ENCODE data around the gene PRRX2. TPM values are rescaled to one million over a fixed set of nuclear protein-coding genes. Genes with fewer than 3 reads are reported as not detected.

Gene PRRX2
- total RNA-seq, 2 donors from 2014 or later: not detected

DNA sequence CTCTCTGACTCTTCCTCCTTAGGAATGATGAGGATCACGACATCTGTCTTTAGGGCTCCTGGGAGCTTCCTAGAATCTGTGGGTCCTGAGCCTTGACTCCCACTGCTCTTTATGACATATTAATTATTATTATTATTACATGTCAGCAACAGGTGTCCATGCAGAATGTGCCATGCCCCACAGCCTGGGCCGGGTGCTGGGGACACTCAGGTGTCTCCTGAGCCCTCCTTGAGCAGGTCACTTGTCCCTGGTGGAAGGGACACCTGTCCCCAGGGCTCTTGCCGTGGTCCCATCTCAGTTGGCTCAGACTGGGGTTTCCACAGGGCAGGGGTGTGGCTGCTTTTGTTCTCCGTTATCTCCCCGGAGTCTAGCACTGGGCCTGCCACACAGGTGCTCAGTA is 53.2 kb downstream of the PRRX2 start:
- DNase-seq (no peak), ATAC-seq (no peak)
- H3K4me3 Mint-ChIP-seq: no peak overlapping the region
- no peaks in the 10 kb centered on the region for H3K9me3 ChIP-seq (ENCODE audit: control insufficient read depth, low read length, poor library complexity, severe bottlenecking)
- peaks cover 13% of the 10 kb centered on the region for H3K27me3 Mint-ChIP-seq
- no peaks in the 10 kb centered on the region for H3K4me1 Mint-ChIP-seq
- no peak overlapping the region for H3K27ac Mint-ChIP-seq
- H3K36me3 Mint-ChIP-seq (ENCODE audit: low read depth): peaks cover 2% of the 10 kb centered on the region

DNA sequence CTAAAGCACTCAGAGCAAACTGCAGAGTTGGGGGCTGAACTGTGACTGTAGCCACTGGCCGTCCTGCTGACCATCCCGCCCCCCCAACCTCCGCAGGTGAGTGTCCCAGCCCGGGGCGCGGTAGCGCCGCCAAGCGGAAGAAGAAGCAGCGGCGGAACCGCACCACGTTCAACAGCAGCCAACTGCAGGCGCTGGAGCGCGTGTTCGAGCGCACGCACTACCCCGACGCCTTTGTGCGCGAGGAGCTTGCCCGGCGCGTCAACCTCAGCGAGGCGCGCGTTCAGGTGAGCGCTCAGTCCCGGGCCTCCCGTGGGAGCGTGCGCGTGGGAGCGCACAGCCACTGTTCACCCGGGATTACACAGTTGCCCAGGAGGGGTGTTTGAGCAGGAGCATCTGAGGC is 53.7 kb downstream of the PRRX2 start:
- Mint-ChIP-seq H3K36me3 (ENCODE audit: low read depth) (peaks cover 2% of the 10 kb centered on the region), H3K27ac (no peak overlapping the region), H3K4me3 (no peak overlapping the region), H3K4me1 (no peaks in the 10 kb centered on the region), H3K27me3 (peaks cover 13% of the 10 kb centered on the region)
- no peak for DNase-seq
- H3K9me3 ChIP-seq (ENCODE audit: control insufficient read depth, low read length, poor library complexity, severe bottlenecking): no peaks in the 10 kb centered on the region
- no peak for ATAC-seq

DNA sequence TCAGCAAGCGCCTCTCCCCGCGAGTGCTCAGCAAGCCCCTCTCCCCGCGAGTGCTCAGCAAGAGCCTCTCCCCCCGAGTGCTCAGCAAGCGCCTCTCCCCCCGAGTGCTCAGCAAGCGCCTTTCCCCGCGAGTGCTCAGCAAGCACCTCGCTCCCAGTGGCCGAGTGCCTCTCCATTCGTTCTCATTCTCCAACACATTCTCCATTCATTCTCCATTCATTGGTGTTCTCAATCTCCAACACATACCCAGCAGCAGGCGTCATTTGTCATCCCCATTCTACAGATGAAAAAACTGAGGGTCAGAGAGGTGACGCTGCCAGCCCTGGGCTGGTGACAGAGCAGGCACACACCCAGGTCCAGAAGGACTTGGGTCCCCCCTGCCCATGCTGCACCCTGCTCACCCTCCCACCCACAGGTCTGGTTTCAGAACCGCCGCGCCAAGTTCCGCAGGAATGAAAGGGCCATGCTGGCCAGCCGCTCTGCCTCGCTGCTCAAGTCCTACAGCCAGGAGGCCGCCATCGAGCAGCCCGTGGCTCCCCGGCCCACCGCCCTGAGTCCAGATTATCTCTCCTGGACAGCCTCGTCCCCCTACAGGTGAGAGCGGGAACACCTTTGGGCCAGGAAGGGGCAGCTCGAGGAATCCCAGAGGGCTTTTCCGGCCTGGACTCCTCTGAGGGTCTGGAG is 54.9 kb downstream of the PRRX2 start:
- Mint-ChIP-seq H3K4me1 (no peaks in the 10 kb centered on the region), H3K27me3 (peaks cover 13% of the 10 kb centered on the region), H3K4me3 (no peak overlapping the region), H3K36me3 (ENCODE audit: low read depth) (peaks cover 5% of the 10 kb centered on the region), H3K27ac (no peak overlapping the region)
- no peaks in the 10 kb centered on the region for H3K9me3 ChIP-seq (ENCODE audit: control insufficient read depth, low read length, poor library complexity, severe bottlenecking)
- no peak for DNase-seq
- ATAC-seq: no peak

DNA sequence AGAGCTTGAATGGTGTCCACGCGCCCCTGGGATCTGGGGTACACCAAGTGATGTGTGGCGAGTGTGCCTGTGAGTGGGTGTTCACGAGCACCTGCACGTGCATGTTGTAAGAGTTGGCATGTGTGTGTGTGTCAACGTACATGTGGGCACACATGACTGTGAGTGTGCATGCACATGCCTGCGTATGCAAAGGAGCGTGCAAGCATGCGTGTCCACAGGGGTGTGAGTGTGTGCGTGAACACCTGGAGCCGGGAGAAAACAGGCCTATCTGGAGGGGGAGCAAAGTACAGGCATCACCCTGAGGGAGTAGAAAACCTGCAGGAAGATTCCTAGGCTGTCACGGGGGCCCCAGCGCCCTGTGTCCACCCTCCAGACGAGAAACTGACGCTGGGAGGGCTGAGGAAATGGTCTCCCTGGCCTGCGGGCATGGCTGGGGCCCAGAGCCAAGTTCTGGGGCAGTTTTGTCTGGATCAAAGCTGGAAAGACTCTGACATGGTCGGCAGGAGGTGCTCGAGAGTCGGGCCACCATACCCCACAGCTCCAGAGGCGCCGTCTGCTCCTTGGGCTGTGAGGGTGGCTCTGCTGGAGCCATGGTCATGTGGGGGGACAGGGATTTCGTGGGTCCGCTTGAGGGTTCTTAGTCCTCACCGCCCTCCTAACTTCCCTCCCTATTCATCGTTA is 55.6 kb downstream of the PRRX2 start:
- ATAC-seq: no peak
- no peak overlapping the region for H3K27ac Mint-ChIP-seq
- no peak for DNase-seq

DNA sequence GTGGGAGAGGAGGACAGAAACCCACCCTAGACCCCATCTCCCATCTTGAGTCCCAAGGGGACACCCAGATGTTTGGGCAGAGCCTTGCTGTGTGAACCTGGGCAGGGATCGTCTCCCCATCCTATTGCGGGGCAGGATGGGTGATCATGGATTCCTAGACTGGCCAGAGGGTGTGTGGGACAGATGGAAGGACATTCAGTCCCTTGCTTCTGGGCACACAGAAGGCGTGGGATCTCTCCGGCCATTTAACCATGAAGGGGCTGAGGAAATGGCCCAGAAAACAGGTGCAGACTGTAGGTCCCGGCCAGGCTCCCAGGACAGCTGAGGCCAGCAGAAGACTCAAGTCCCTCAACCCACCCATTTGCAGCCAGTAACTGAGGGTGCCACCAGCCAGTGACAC is 57.5 kb downstream of the PRRX2 start:
- DNase-seq (no peak), ATAC-seq (no peak)
- no peaks in the 10 kb centered on the region for H3K9me3 ChIP-seq (ENCODE audit: control insufficient read depth, low read length, poor library complexity, severe bottlenecking)
- Mint-ChIP-seq H3K27ac (no peak overlapping the region), H3K4me1 (peaks cover 2% of the 10 kb centered on the region), H3K36me3 (ENCODE audit: low read depth) (peaks cover 3% of the 10 kb centered on the region), H3K4me3 (no peak overlapping the region), H3K27me3 (peaks cover 13% of the 10 kb centered on the region)

More for the DNA sequence above, 55.6 kb downstream of the PRRX2 start:
- peaks cover 13% of the 10 kb centered on the region for H3K27me3 Mint-ChIP-seq
- H3K36me3 Mint-ChIP-seq (ENCODE audit: low read depth): peaks cover 3% of the 10 kb centered on the region
- H3K4me1 Mint-ChIP-seq: no peaks in the 10 kb centered on the region
- H3K9me3 ChIP-seq (ENCODE audit: control insufficient read depth, low read length, poor library complexity, severe bottlenecking): no peaks in the 10 kb centered on the region
- H3K4me3 Mint-ChIP-seq: no peak overlapping the region

DNA sequence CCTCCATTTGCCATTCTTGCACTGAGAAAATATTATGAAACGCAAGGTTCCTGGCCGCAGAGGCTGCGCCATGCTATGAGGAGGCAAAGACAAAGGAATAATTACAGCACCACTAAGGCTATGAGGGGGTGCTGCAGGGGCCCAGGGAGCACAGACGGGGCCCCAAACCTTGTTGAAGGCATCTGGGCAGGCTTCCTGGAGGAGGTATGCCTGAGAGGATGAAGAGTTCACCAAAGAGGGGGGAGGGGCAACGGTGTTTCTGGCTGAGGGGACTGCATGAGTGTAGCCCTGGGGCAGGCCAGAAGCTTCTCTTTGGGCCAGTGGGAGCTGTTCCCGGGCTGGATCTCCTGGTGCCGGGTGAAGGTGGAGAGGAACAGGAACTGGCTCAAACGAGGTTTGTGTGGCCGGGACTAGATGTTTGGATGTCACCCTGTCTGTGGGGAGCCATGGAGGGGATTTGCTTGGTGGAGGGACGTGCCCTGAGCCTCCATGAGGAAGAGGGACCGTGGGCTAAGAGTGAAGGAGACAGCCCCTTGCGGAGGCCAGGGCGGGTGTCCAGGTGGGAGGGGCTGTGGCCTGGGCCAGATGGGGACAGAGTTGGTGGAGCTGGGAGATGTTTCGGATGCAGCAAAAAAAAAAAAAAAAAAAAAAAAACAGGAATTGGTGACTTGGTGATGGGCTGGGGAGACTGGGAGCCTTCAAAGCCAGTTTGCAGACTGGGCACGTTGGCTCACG is 59.2 kb downstream of the PRRX2 start:
- DNase-seq: no peak
- Mint-ChIP-seq H3K4me1 (peaks cover 2% of the 10 kb centered on the region), H3K27me3 (peaks cover 13% of the 10 kb centered on the region), H3K36me3 (ENCODE audit: low read depth) (peaks cover 3% of the 10 kb centered on the region), H3K27ac (no peak overlapping the region), H3K4me3 (peak overlapping the region; percentile 70)
- ATAC-seq: no peak
- H3K9me3 ChIP-seq (ENCODE audit: control insufficient read depth, low read length, poor library complexity, severe bottlenecking): no peaks in the 10 kb centered on the region

DNA sequence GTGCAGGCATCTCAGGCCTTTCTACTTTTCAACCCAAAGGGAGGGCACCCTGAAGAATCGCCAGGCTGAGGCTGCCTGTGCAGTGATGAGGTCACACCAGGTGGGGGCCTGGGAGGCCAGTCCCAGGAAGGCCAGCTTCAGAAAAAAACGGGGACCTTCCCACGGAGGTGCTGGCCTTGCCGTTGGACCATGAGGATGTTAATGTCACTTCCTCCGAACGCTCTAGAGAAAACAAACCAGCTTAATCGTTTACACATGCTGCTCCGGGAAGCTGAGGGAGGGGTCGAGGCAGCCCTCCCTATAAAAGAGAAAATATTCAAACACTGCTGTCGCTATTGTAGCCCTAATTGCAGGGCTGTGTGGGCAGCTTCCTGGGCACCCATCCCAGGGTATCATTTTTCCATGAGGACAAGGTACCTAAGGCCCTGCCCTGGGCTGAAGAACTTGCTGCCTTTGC is 60.4 kb downstream of the PRRX2 start:
- DNase-seq (no peak), ATAC-seq (no peak)
- peaks cover 4% of the 10 kb centered on the region for H3K27me3 Mint-ChIP-seq

DNA sequence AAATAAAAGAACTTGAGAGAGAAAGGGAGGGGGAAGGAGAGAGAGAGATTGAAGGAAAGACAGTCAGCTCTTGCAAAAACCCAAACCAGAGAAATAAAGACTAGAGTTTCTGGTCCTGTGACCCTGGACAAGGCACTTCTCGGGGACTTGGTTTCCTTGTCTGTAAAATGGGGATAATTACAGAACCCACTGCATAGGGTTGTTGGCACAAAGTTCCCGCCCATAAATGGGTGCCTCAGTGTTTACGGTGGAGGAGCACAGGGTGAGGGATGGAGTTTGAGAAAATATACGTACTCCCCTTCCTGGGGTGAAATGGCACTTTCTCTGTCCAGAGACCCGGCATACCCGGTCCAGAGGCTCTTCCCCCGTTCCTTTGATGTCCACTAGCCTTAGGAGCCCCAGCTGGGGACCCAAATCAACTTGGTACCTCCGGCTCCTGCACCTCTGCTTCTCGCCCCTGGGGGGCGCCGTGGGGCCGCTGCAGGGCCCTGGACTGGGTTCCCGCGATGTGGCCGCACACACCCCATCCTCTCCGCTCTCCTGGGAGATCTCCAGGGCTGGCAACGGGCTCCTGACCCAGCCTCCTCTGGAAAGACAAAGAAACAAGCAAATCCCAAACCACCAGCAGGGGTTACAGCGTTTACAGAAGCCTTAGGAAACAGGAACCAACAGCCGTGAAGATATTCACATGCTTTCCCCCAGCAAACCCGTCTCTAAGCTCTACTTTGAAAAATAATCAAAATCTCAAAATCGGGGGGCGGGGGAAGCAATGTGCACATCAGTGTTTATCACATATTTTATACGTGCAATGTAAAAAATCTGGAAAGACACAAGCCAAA is 61.1 kb downstream of the PRRX2 start:
- peaks cover 5% of the 10 kb centered on the region for H3K4me1 Mint-ChIP-seq
- H3K27me3 Mint-ChIP-seq: peaks cover 4% of the 10 kb centered on the region
- no peaks in the 10 kb centered on the region for H3K9me3 ChIP-seq (ENCODE audit: control insufficient read depth, low read length, poor library complexity, severe bottlenecking)
- H3K36me3 Mint-ChIP-seq (ENCODE audit: low read depth): peaks cover 3% of the 10 kb centered on the region
- H3K4me3 Mint-ChIP-seq: peak overlapping the region; percentile 21
- no peak overlapping the region for H3K27ac Mint-ChIP-seq
- peak; percentile 92 for ATAC-seq
- DNase-seq: peak; percentile 41 to 55 (median 46)

More for the DNA sequence above, 60.4 kb downstream of the PRRX2 start:
- H3K4me1 Mint-ChIP-seq: peaks cover 2% of the 10 kb centered on the region
- H3K27ac Mint-ChIP-seq: no peak overlapping the region
- no peak overlapping the region for H3K4me3 Mint-ChIP-seq
- H3K9me3 ChIP-seq (ENCODE audit: control insufficient read depth, low read length, poor library complexity, severe bottlenecking): no peaks in the 10 kb centered on the region
- peaks cover 3% of the 10 kb centered on the region for H3K36me3 Mint-ChIP-seq (ENCODE audit: low read depth)

DNA sequence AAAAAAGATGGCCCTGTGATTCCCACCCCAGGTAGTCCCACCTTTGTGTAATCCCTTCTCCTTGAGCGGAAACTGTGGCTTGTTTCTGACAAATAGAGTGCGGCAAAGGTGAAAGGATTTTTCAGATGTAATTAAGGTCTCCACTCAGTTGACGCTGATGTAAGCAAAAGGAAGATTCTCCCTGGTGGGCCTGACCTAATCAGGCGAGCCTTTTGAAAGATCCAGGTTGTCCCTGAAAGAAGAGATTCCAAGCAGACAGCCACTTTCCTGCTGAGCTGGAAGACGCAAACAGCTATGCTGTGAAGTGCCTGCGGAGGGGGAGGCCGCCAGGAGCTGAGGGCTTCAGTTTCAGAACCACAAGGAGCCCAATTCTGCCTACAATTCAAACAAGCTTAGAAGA is 63.3 kb downstream of the PRRX2 start:
- no peak for ATAC-seq
- Mint-ChIP-seq H3K4me3 (no peak overlapping the region), H3K27ac (no peak overlapping the region), H3K27me3 (peaks cover 4% of the 10 kb centered on the region), H3K4me1 (peaks cover 5% of the 10 kb centered on the region), H3K36me3 (ENCODE audit: low read depth) (peaks cover 3% of the 10 kb centered on the region)
- no peaks in the 10 kb centered on the region for H3K9me3 ChIP-seq (ENCODE audit: control insufficient read depth, low read length, poor library complexity, severe bottlenecking)
- DNase-seq: no peak

DNA sequence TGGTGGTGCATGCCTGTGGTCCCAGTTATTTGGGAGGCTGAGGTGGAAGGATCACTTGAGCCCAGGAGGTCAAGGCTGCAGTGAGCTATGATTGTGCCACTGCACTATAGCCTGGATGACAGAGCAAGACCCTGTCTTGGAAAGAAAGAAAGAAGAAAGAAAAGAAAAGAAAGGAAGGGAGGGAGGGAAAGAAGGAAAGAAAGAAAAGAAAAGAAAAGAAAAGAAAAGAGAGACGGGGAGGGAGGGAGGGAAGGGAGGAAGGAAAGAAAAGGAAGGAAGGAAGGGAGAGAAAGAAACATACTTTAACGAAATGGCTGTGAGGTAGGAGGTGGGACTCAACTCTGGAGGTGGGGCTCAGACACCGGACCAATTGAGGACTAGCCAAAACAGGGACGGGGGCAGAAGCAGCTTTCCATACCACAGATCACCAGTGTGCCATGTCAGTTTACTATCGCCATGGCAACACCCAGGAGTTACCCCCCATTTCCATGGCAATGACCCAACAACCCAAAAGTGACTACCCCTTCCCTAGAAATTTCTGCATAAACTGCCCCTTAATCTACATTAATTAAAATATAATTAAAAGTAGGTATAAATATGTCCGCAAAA is 66.1 kb downstream of the PRRX2 start:
- no peak for DNase-seq
- Mint-ChIP-seq H3K27me3 (peaks cover 9% of the 10 kb centered on the region), H3K27ac (no peak overlapping the region)

DNA sequence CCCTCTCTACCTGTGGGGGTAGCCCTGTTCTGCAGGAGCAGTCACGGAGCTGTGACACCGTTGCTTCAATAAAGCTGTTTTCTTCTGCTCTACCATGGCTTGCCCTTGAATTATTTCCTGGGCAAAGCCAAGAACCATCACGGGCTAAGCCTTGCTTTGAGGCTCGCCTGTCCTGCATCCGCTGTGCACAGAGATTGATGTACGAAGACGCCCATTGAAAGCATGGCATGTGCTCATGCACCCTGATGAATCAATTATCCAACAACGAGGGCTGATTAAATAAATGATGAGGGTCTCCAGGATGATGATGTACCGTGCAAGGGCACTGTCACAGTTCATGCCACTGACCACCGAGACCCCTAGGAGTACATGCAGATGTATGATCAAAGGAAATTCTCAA is 66.7 kb downstream of the PRRX2 start:
- no peak for DNase-seq
- Mint-ChIP-seq H3K27ac (no peak overlapping the region), H3K4me1 (peaks cover 3% of the 10 kb centered on the region), H3K36me3 (ENCODE audit: low read depth) (no peaks in the 10 kb centered on the region), H3K4me3 (no peak overlapping the region), H3K27me3 (peaks cover 9% of the 10 kb centered on the region)
- no peaks in the 10 kb centered on the region for H3K9me3 ChIP-seq (ENCODE audit: control insufficient read depth, low read length, poor library complexity, severe bottlenecking)
- no peak for ATAC-seq

More for the DNA sequence above, 66.1 kb downstream of the PRRX2 start:
- no peak for ATAC-seq
- H3K4me1 Mint-ChIP-seq: peaks cover 5% of the 10 kb centered on the region
- no peak overlapping the region for H3K4me3 Mint-ChIP-seq
- no peaks in the 10 kb centered on the region for H3K9me3 ChIP-seq (ENCODE audit: control insufficient read depth, low read length, poor library complexity, severe bottlenecking)
- no peaks in the 10 kb centered on the region for H3K36me3 Mint-ChIP-seq (ENCODE audit: low read depth)

DNA sequence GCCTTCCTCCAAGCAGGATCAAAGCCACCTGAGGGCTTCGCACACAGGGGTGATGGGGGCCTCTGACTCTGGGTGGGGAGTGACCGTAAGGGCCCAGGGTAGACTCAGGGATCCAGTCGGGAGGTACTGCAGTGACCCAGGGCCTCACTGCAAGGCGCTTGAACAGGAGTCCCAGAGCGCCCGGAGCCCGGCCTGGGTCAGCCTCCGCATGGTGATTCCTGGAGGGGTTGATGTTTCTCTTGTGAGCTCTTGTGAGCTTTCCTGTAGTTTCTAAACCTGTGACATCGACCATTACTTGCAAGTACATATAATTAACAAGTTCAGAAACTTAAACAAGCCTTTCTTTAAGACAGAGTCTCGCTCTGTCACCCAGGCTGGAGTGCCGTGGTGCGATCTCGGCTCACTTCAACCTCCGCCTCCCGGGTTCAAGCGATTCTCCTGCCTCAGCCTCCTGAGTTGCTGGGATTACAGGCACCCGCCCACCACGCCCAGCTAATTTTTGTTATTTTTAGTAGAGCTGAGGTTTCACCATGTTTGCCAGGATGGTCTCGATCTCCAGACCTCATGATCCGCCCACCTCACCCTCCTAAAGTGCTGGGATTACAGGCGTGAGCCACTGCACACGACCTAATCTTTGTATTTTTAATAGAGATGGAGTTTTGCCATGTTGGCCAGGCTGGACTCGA is 67.6 kb downstream of the PRRX2 start:
- H3K36me3 Mint-ChIP-seq (ENCODE audit: low read depth): no peaks in the 10 kb centered on the region
- H3K4me3 Mint-ChIP-seq: no peak overlapping the region
- no peak overlapping the region for H3K27ac Mint-ChIP-seq
- H3K4me1 Mint-ChIP-seq: peaks cover 5% of the 10 kb centered on the region
- no peaks in the 10 kb centered on the region for H3K9me3 ChIP-seq (ENCODE audit: control insufficient read depth, low read length, poor library complexity, severe bottlenecking)
- DNase-seq (no peak), ATAC-seq (no peak)
- H3K27me3 Mint-ChIP-seq: peaks cover 9% of the 10 kb centered on the region
